Fibroblast of skin of back (primary cell): ENCODE measurements around the gene CDH4.

Experiments used
- DNase-seq: peaks from one replicate; pipeline ENCODE4 v3.0.0-alpha.2; 2013

CDH4 gene

GRCh38 chr20:61539706-61540360 lies 287.8 kb downstream of the CDH4 start:
- no peak for DNase-seq

GRCh38 chr20:61541537-61541936 lies 289.5 kb downstream of the CDH4 start:
- DNase-seq, result no peak

- no peak for DNase-seq
Measured at GRCh38 chr20:61543086-61543485, 291.0 kb downstream of the CDH4 start.

GRCh38 chr20:61543931-61544745 lies 292.1 kb downstream of the CDH4 start:
- no peak for DNase-seq

- DNase-seq, result no peak
Measured at GRCh38 chr20:61544910-61545889, 293.1 kb downstream of the CDH4 start.

- DNase-seq, result no peak
Measured at GRCh38 chr20:61546641-61547040, 294.6 kb downstream of the CDH4 start.

- DNase-seq, result no peak
Measured at GRCh38 chr20:61548069-61548468, 296.0 kb downstream of the CDH4 start.

GRCh38 chr20:61549865-61550264 lies 297.8 kb downstream of the CDH4 start:
- no peak for DNase-seq

GRCh38 chr20:61551401-61551800 lies 299.3 kb downstream of the CDH4 start:
- DNase-seq, result no peak

- no peak for DNase-seq
Measured at GRCh38 chr20:61554617-61555016, 302.6 kb downstream of the CDH4 start.

- no peak for DNase-seq
Measured at GRCh38 chr20:61555566-61555965, 303.5 kb downstream of the CDH4 start.

- peak; percentile 98 for DNase-seq
Measured at GRCh38 chr20:61556111-61556510, 304.1 kb downstream of the CDH4 start.

GRCh38 chr20:61556673-61557072 lies 304.6 kb downstream of the CDH4 start:
- peak; percentile 6 for DNase-seq

- no peak for DNase-seq
Measured at GRCh38 chr20:61557621-61558020, 305.6 kb downstream of the CDH4 start.

- DNase-seq, result peak; percentile 43
Measured at GRCh38 chr20:61558726-61559125, 306.7 kb downstream of the CDH4 start.

GRCh38 chr20:61559706-61560315 lies 307.8 kb downstream of the CDH4 start:
- no peak for DNase-seq

GRCh38 chr20:61560361-61560853 lies 308.3 kb downstream of the CDH4 start:
- peak; percentile 53 for DNase-seq

- no peak for DNase-seq
Measured at GRCh38 chr20:61561111-61561830, 309.2 kb downstream of the CDH4 start.

GRCh38 chr20:61562491-61562890 lies 310.4 kb downstream of the CDH4 start:
- DNase-seq, result no peak

GRCh38 chr20:61562897-61563504 lies 310.9 kb downstream of the CDH4 start:
- no peak for DNase-seq

GRCh38 chr20:61564628-61565027 lies 312.6 kb downstream of the CDH4 start:
- no peak for DNase-seq
